DND-41 (cell line): ENCODE results near the gene ZBTB48.

Experiments
- EZH2 ChIP-seq: IDR thresholded peaks from 3 replicates; pipeline ENCODE4 v1.6.1; 2012; ENCODE audit warnings: borderline replicate concordance, low read depth, mild to moderate bottlenecking, moderate library complexity, low read length, inconsistent platforms; ENCODE audit not compliant: severe bottlenecking
- TF ChIP-seq, protein P1 (sequence below): IDR thresholded peaks from 2 replicates; pipeline ENCODE4 v1.5.1; 2012; ENCODE audit warnings: borderline replicate concordance, low read length, moderate library complexity, mild to moderate bottlenecking; ENCODE audit not compliant: poor library complexity, severe bottlenecking; ENCODE audit errors: extremely low read depth

GRCh38 chr1:6614019-6614928 is 34.5 kb downstream of the ZBTB48 start:
- TF ChIP-seq, protein P1, sequence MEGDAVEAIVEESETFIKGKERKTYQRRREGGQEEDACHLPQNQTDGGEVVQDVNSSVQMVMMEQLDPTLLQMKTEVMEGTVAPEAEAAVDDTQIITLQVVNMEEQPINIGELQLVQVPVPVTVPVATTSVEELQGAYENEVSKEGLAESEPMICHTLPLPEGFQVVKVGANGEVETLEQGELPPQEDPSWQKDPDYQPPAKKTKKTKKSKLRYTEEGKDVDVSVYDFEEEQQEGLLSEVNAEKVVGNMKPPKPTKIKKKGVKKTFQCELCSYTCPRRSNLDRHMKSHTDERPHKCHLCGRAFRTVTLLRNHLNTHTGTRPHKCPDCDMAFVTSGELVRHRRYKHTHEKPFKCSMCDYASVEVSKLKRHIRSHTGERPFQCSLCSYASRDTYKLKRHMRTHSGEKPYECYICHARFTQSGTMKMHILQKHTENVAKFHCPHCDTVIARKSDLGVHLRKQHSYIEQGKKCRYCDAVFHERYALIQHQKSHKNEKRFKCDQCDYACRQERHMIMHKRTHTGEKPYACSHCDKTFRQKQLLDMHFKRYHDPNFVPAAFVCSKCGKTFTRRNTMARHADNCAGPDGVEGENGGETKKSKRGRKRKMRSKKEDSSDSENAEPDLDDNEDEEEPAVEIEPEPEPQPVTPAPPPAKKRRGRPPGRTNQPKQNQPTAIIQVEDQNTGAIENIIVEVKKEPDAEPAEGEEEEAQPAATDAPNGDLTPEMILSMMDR = no peak
- TF ChIP-seq EZH2 = no peak
